GM21367 (cell line): ENCODE measurements around the gene PPP2R3B.

Experiments
- ATAC-seq: cut with Tn5 transposase; IDR thresholded peaks from one replicate; pipeline ENCODE4 v1.9.1; 2021; ENCODE audit not compliant: unreplicated experiment

PPP2R3B gene

DNA sequence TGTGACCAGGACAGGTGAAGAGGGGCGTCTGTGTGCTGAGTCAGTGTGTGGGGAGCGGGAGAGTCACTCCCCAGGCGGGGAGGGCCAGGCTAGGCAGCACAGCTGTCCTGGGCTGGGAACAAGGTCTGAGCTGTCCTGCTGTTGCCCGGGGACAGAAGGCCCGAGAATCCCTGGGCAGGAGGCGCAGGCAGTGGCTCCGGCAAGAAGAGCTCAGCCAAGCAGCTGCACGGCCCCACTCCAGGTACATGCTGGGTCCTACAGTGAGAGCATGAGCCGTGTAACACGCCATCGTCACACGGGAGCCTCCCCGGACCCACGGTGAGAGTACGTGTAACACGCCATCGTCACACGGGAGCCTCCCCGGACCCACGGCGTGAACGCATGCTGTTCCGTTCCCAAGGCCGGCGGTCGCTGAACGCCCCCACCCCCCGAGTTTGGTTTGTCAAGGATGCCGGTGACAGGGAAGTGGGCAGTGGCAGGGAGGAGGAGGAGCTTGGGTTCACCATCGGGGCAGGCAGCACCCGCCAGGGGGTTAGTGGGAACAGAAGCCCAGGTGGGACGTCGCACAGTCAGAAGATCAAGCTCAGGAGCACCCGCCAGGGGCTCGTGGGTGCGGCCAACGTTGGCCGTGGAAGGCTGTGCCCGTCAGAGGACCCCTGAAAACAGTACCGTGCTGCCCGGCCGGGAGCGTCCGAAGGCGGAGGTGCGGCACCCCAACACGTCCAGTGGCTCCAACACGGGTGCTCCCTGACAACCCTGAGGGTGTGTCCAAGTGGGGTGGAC is 15.6 kb downstream of the PPP2R3B start:
- ATAC-seq = no peak

- no peak for ATAC-seq
These were observed 16.3 kb downstream of the PPP2R3B start for GRCh38 chrX:370244-370962.

DNA sequence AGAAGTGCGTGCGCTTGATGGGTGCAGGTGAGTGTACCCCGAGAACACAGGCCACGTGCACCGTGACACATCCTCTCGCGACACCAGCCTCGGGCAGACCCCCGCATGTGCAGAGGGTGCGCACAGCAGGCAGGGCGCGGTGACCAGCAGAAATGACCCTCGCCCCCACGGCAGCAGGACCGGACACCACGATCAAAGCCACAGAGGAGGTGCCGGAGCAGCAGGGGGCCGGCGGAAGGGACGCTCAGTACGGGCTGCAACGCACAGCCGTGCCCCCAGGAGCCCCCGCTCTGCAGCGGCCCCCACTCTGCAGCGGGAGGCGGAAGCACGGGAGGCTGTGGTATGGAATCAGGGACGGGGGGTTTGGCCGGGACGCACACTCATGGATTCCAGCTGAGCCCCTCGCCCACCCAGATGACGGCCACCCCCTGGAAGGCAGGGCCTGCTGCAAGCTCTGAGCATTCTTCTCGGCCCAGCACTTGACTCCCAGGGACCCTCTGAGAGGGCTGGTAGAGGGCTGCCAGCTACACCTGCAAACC is 17.1 kb downstream of the PPP2R3B start:
- ATAC-seq = no peak

- ATAC-seq = no peak
These were observed 17.7 kb downstream of the PPP2R3B start for GRCh38 chrX:368811-369562.

DNA sequence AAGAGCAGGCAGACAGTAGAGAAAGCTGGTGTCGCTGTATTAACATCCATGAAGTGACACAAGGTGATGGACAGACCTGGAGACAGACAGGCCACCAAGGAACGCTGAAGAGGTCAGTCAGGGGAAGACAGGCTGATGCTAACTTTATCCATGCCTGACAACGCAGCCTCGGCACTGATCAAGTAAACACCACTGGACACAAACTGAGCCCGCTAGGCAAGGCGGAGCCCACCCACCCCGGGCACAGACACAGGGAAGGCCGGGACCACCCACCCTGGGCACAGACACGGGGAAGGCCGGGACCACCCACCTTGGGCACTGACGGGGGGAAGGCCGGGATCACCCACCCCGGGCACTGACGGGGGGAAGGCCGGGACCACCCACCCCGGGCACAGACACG is 18.8 kb downstream of the PPP2R3B start:
- ATAC-seq = no peak

DNA sequence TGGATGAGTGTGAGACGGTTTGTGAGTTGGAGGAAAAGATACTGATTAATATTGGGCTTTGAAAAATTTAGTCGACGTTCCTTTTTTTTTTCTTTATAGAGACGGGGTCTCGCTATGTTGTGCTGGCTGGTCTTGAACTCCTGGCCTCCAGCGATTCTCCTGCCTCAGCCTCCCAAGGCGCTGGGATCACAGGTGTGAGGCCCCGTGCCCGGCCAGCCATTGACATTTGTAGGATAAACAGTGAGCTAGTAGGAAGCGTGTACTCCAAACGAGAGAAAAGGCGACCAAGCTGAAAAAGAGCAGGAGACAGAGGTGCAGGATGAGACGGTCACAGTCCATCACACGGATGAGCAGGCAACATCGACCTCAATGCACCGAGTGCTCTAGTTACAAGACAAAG is 19.4 kb downstream of the PPP2R3B start:
- no peak for ATAC-seq

DNA sequence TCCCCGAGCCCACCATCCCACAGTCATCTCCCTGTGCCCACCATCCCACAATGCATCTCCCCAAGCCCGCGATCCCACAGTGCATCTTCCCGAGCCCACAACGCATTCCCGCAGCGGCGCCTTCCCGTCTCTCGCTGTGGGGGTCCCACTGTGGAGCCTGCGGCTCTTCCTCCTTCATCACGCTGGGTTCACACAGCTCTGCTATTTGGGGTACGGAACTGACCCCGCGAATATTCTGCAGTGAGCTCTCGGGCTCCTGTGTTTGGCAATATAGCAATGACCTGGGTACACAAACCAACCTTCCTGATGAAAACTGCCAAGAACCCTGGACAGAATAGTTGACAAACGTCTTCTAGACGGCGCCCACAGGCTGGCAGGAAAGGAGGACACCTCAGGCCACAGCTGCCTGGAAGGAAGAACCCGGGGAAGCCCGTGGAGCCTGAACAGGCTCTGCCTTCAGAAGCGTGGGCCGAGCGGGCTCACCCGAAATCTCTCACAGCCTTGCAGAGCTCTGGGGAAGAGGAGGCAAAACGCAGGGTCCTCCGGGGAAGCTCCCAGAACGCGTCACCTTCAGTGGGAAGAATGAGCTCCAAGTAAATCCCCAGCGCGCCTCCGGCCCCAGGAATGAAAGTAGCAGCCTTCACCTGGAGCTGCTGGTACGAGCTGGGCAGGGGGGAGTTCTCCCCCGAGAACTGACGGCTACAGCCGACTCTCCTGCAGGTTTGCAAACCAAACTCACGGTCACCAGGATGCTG is 22.9 kb downstream of the PPP2R3B start:
- ATAC-seq = no peak

DNA sequence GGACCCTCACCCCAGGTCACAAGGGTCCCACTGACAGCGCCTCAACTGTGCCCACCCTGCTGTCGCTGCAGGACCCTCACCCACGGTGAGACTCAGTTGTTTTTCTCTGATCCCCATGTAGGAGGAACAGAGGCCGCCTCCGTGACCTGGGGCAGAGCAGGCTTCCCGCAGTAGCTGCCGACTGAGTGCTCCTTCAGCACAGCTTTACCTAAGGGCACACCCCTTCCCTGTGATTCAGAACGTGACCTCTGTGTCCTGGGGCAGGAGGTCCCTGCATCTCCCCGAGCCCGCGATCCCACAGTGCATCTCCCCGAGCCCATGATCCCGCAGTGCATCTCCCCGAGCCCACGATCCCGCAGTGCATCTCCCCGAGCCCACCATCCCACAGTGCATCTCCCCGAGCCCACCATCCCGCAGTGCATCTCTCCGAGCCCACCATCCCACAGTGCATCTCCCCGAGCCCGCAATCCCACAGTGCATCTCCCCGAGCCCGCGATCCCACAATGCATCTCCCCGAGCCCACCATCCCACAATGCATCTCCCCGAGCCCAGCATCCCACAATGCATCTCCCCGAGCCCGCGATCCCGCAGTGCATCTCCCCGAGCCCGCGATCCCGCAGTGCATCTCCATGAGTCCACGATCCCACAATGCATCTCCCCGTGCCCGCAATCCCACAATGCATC is 23.6 kb downstream of the PPP2R3B start:
- ATAC-seq = no peak

GRCh38 chrX:362351-362750 is 24.4 kb downstream of the PPP2R3B start:
- ATAC-seq = no peak

- no peak for ATAC-seq
These were observed 25.2 kb downstream of the PPP2R3B start for GRCh38 chrX:361231-362145.

DNA sequence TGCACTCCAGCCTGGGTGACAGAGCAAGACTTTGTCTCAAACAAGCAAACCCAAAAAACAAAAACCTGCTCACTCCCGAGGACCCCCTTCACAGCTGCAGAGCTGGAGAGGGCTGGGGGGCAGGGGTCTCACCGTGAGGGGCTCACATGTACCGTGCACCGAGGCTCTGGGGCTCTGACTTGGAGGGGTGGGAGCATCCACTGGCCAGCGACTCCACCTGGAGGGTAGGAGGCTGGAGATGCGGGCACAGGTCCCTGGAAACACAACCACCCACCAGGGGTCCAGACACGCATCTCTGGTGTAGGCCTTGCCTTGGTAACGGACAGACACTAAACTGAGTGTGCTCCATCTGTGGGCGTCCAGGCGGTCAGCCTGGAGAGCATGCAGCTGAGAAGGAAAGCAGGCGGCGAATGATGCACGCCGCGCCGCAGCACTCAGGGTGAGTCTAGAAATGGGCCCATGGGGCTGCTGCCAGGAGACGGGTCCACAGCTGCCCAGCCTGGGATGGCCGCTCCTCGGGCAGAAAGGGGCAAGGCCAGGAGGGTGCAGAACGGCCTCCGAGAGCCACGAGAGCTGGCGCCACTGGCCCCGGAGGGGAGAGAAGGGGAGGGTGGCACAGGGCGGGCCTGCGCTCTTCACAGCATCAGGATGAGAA is 26.1 kb downstream of the PPP2R3B start:
- ATAC-seq = no peak

GRCh38 chrX:358651-359143 is 28.0 kb downstream of the PPP2R3B start:
- ATAC-seq = no peak

DNA sequence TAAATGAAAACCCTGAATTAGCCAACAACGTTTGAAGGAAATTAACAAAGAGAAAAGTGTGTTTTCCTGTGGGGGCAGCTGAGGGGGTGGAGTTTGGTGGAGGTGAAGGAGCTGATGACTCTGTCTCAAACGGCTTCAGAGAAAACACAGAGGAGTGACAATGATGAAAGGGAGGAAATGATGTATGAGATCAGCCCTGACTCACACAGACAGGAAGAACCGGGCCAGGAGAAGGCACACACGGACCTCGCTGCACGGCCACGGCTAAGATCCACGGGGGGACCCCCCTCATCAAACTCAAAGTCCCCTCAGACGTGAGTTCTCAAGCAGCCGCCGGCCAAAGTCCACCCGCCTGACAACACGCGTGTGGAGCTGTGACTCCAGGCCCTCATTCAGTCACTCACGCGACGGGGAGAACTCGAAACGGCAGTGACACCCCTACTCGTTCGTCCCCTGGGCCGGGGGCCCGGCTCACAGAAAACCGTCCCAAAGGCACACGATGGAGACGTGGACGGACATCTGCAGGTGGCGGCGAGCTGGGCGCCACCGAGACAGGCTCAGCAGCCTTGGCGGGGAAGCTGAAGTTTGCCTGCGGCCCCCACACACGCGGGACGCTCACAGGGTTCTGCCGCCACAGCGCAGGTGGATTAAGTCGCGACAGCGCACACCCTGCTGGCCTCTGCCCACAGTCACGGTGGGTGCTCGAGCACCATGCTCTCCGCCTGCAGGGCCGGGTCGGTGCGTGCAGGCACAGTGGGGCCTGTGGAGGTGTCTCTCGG is 28.8 kb downstream of the PPP2R3B start:
- ATAC-seq = no peak

DNA sequence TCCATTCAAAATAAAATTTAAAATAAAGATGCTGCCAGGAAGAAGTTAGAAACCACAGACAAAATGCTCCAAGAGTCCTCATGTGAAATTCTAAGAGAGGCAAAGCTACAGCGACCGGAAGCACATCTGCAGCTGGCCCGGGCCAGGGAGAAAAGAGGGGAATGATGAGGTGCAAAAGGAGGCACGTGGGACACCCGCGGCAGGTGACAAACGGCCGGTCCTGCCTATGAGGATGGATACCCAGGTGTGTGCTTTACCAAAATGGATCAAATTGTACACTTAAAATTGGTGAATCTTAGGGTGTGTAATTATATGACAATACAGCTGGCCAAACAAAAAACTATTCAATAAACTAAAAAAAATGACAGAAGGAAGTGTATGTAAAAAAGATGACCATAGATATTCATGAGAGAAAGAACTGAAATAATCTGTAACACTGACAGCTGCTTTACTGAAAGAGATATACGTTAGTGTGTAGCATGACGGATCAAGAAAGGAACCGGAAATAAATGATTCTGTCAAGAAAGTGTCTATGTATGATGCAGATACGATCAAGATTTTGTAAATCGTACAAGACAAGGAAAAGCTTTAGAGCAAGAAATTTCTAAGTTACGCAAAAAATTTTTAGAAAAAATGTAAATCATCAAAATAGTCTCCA is 29.5 kb downstream of the PPP2R3B start:
- ATAC-seq = no peak

DNA sequence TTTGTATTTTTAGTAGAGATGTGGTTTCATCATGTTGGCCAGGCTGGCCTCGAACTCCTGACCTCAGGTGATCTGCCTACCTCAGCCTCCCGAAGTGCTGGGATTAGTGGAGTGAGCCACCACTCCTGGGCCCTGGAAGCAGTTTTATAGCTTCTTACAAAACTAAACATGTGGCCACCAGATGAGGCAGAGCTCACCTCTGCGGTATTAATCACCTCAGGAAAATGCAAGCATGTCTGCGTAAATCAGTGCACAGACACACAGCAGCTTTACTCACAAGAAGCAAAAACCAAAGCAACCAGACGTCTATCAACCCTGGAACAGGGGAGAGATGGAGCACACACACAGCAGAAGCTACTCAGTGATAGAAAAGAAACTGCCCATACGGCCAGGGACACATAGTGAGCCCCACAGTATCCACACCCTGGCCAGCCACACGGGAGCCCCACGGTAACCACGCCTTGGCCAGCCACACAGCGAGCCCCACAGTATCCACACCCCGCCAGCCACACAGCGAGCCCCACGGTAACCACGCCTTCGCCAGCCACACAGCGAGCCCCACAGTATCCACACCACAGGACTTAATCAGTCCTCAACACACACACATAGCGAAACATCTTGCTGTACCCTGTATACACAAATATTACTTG is 30.2 kb downstream of the PPP2R3B start:
- no peak for ATAC-seq

DNA sequence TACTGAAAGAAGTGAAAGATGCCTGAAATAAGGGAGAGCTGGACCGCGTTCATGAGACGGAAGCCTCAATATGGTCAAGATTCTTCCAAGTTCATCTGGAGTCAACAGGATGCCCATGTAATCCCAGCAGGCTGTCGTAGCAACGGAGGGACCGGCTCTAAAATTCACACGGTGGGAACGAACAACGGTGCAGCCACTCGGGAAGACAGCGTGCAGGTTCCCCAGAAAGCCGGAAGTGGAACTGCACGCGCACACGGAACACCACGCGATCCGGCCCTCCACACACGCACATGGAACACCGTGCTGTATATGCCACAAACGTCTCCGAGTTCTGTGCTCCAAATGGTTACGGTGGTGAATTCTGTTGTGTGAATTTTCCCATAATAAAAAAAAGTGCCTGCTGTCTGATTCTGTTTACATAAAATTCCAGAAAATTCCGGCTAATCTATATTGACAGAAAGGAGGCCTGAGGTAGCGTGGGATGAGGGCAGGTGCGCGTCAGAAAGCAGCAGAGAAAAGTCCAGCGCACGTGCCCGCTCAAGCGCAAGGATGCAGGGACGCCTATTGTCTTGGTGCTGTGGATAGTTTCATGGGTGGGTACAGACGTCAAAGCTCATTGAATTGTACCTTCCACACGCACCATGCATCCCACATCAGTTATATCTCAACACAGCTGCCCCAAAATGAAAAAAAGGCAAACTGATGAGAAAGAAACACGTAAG is 31.2 kb downstream of the PPP2R3B start:
- ATAC-seq = no peak
